GM19438 (cell line): ENCODE results near the gene NAT16.
"Not testable (repeated sequence)": the region's sequence is repeated elsewhere in the genome, so short reads cannot be mapped to it uniquely, and the experiment has no call there.

Experiments
- ATAC-seq: cut with Tn5 transposase; IDR thresholded peaks from one replicate; pipeline ENCODE4 v1.9.1; 2021; ENCODE audit warnings: low read depth; ENCODE audit not compliant: unreplicated experiment

NAT16 gene

DNA sequence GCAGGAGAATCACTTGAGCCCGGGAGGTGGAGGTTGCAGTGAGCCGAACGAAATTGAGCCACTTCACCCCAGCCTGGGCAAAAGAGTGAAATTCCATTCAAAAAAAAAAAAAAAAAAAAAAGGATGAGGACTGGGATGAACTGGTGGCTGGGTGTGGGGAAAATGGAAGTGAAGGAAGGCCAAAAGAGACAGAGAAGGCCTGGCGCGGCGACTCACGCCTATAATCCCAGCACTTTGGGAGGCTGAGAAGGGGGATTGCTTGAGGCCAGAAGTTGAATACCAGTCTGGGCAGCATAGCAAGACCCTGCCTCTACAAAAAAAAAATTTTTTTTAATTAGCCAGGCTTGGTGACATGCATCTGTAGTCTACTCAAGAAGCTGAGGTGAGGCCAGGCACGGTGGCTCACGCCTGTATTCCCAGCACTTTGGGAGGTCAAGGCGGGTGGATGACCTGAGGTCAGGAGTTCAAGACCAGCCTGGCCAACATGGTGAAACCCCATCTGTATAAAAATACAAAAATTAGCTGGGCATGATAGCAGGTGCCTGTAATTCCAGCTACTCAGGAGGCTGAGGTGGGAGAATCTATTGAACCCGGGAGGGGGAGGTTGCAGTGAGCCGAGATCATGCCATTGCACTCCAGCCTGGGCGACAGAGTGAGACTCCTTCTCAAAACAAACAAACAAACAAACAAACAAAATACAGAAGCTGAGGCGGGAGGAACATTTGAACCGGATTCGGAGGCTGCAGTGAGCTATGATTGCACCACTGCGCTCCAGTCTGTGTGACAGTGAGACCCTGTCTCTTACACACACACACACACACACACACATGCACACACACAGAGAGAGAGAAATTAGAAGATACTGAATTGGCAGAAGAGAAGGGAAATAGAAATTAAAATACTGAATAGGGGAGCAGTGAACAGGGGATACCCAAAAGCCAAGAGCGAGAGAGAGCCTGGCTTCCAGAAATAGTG, 47.2 kb downstream of the NAT16 start:
- ATAC-seq, result not testable (repeated sequence)

DNA sequence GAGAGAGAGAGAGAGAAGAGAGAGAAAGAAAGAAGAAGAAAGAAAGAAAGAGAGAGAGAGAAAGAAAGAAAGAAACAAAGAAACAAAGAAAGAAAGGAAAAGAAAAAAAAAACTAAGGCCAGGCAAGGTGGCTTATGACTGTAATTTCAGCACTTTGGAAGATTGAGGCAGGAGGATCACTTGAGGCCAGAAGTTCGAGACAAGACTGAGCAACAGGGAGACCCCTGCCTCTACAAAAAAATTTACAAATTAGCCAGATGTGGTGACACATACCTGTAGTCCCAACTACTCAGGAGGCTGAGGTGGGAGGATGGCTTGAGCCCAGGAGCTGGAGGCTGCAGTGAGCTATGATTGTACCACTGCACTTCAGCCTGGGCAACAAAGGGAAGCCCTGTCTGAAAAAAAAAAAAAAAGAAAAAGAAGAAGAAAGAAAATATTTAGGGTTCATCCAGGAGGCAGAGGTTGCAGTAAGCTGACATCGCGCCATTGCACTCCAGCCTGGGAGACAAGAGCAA, 50.4 kb downstream of the NAT16 start:
- no peak for ATAC-seq

DNA sequence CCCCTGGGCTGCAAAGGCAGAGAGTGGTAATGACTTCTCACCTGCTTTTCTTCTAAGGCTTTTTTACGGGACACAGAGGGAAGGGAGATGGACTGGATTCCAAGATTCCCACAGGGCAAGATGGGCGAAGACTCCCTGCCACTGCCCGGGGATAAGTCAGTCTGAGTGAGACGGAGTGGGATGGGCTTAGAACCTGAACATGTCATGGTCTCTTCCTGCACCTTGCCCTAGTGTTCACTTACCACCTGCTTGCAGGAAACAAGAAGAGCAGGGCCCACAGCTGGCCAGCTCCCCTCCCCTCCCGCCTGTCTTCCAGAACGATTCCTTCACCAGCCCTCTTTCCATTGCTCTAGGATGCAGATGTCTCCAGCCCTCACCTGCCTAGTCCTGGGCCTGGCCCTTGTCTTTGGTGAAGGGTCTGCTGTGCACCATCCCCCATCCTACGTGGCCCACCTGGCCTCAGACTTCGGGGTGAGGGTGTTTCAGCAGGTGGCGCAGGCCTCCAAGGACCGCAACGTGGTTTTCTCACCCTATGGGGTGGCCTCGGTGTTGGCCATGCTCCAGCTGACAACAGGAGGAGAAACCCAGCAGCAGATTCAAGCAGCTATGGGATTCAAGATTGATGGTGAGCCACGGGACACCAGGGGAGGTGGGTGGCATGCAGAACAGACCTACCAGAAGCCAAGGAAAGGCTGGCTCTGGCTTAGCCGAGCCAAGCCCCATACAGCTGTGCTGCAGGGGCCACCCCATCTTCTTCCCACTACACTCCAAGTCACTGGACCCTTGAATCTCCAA, 51.9 kb downstream of the NAT16 start:
- ATAC-seq, result no peak

DNA sequence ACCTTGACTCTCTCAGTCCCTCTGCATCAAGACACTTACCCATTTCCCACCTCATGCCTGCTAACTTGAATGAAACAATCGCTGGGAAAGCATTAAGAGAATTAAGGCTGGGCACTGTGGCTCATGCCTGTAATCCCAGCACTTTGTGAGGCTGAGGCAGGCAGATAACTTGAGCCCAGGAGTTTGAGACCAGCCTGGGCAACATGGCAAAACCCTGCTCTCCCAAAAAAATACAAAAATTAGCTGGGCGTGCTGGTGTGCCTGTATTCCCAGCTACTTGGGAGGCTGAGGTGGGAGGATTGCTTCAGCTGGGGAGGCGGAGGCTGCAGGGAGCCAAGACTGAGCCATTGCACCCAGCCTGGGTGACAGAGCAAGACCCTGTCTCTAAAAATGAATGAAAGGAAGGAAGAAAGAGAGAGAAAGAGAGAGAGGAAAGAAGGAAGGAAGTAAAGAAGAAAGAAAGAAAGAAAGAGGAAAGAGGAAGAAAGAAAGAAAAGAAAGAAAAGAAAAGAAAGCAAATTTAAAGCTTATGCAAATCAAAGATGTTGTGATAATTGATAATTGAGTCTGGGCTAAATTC, 52.5 kb downstream of the NAT16 start:
- ATAC-seq, result no peak

DNA sequence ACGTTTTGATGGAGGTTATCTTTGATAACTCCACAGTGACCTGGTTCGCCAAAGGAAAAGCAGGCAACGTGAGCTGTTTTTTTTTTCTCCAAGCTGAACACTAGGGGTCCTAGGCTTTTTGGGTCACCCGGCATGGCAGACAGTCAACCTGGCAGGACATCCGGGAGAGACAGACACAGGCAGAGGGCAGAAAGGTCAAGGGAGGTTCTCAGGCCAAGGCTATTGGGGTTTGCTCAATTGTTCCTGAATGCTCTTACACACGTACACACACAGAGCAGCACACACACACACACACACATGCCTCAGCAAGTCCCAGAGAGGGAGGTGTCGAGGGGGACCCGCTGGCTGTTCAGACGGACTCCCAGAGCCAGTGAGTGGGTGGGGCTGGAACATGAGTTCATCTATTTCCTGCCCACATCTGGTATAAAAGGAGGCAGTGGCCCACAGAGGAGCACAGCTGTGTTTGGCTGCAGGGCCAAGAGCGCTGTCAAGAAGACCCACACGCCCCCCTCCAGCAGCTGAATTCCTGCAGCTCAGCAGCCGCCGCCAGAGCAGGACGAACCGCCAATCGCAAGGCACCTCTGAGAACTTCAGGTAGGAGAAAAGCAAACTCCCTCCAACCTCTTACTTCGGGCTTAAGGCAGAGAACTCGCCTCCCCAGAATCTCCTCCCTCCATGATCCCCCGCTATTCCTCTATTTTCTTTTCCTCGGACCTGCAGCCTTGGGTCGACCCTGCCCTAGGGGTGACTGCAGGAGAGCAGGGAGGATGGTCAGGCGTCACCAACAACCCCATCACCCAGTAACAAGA, 53.2 kb downstream of the NAT16 start, which contains the start of gene SERPINE1:
TSS of gene SERPINE1 (plus strand) at position 454 of the 809 bp plus-strand sequence. CDS start 1,290 bp downstream, outside the sequence.
- ATAC-seq, result no peak

DNA sequence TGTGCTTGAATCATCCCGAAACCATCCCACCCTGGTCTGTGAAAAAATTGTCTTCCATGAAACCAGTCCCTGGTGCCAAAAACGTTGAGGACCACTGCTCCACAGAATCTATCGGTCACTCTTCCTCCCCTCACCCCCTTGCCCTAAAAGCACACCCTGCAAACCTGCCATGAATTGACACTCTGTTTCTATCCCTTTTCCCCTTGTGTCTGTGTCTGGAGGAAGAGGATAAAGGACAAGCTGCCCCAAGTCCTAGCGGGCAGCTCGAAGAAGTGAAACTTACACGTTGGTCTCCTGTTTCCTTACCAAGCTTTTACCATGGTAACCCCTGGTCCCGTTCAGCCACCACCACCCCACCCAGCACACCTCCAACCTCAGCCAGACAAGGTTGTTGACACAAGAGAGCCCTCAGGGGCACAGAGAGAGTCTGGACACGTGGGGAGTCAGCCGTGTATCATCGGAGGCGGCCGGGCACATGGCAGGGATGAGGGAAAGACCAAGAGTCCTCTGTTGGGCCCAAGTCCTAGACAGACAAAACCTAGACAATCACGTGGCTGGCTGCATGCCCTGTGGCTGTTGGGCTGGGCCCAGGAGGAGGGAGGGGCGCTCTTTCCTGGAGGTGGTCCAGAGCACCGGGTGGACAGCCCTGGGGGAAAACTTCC, 54.0 kb downstream of the NAT16 start:
- peak; percentile 58 for ATAC-seq

DNA sequence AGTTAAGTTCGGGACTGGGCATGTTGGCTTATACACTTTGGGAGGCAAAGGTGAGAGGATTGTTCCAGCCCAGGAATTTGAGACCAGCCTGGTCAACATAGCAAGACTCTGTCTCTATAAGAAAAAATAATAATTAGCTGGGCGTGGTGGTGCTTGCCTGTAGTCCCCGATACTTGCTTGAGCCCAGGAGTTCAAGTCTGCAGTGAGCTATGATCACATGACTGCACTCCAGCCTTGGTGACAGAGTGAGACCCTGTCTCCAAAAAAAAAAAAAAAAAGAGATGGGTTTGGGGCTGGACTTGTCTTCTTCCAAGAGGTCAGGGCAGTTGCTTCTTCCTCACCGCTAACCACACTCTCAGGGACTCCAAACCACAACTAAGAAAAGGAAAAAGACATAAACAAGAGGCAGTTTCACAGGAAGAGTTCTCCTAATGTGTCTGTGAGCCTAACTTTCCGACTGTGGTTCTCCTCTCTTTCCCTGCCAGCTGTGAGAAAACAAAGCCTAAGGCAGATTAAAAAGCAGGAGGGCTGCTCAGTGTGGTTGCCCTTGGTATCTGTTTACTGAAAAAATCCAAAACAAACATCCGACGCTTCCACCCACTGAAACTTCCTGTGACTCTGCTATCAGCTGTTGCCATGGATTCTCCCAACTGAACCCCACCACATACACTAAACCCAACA, 55.6 kb downstream of the NAT16 start:
- no peak for ATAC-seq

DNA sequence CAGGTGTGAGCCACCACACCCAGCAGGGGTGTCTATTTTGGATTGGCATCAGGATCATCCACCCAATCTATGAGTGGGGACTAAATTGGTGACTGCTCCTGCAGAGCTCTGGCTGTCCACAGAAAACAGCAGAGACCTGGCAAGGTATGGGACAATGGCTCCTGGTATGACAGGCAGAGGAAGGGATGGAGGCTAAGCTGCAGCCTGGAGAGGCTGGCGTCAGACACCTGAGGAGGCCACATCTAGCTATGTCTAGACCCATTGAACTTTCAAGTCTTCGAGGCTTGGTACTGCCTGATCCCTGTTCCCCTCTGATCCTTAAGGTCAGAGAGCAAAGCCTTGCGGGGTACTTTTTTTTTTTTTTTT, 56.4 kb downstream of the NAT16 start:
- no peak for ATAC-seq

DNA sequence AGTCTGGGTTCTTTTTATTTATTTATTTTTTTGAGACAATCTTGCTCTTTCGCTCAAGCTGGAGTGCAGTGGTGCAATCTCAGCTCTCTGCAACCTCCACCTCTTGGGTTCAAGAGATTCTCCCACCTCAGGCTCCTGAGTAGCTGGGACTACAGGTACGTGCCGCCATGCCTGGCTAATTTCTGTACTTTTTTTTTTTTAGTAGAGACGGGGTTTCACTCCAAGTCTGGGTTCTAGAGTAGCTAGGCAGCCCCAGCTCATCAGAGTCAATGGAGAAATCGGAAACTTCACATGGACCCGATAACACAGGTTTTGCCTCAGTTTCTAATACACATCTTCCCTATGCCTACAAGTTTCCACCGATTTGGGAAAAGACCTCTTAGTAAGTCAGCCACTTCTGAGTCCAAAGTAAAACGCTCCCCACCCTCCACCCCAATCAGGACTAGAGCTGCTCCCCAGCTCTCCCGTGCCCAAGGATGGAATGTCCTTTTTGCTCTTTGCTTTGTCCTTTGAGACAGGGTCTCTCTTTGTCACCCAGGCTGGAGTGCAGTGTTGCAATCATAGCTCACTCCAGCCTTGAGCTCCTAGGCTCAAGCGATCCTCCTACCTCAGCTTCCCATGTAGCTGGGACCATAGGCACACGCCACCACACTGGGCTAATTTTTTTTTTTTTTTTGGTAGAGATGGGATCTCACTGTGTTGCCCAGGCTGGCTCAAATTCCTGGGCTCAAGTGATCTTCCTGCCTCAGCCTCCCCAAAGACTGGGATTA, 57.0 kb downstream of the NAT16 start:
- no peak for ATAC-seq

DNA sequence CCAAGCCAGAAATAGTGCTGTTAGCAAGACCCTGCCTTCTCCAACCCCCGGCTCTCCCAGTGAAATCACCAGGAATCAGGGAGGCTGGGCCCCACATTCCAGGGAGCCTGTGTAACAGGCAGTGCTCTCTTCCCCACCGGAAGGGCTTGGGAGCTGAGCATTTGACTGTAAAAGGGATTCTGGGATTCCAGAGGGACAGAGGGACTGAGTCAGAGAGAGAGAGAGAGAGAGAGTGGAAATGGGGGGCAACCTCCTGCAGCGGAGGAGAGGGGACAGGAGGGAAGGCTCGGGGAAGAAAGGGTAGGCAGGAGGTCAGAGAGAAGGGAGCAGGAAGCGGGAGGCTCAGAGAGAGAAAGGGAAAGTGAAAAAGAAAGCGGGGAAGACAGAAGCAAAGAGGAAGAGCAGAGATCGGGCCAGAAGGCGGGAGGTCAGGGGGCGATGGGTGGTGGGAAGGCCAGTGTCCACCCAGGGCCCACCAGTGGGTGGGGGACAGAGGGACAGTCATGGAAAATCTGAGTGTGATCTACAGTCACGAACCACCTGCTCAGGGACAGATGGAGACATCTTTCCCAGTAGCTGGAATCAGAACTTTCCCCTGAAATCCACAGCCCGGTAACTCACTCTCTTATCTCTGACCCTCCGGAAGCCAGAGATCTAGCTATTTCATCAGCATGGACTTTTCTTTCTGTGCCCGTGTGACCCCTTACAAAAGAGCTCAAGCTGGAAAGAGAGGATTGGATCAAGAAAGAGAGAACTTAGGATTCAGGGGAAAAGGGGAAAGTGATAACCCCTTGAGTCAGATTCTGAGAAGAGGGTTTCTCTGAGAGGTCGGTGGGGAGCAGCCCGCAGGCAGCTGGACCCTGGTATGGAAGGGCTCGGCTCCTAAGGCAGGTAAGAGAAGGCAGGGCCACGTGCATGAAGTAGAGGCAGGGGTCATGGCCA, 57.8 kb downstream of the NAT16 start:
- no peak for ATAC-seq

DNA sequence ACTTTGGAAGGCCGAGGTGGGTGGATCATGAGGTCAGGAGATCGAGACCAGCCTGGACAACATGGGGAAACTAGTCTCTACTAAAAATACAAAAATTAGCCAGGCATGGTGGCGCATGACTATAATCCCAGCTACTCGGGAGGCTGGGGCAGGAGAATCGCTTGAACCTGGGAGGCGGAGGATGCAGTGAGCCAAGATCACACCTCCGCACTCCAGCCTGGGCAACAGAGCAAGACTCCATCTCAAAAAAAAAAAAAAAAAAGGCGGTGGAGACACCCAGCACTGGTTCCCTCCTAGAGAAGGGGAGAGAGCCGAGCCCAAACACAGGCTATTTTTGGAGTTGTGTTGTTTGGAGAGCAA, 58.5 kb downstream of the NAT16 start:
- not testable (repeated sequence) for ATAC-seq
